ENCODE data around the gene PP2D1.

The PP2D1 gene

GRCh38 chr3:20055020-20055775 lies 43.1 kb upstream of the PP2D1 start:
- H3K4me3 ChIP-seq (ENCODE audit: low read depth, low read length) = no peak overlapping the region
- DNase-seq (ENCODE audit: low read depth) = no peak
- no peak for TF ChIP-seq CTCF (IDR thresholded peaks at IDR 0.05; ENCODE audit: low read depth, low read length, missing control alignments)

- no peak overlapping the region for H3K4me3 ChIP-seq (ENCODE audit: low read depth, low read length)
- TF ChIP-seq CTCF (IDR thresholded peaks at IDR 0.05; ENCODE audit: low read depth, low read length, missing control alignments) = no peak
- DNase-seq (ENCODE audit: low read depth) = no peak
These were observed 42.5 kb upstream of the PP2D1 start for GRCh38 chr3:20054549-20054987.

GRCh38 chr3:20052851-20053250 lies 40.8 kb upstream of the PP2D1 start:
- no peak for TF ChIP-seq CTCF (IDR thresholded peaks at IDR 0.05; ENCODE audit: low read depth, low read length, missing control alignments)
- no peak for DNase-seq (ENCODE audit: low read depth)
- no peak overlapping the region for H3K4me3 ChIP-seq (ENCODE audit: low read depth, low read length)

- no peak for TF ChIP-seq CTCF (IDR thresholded peaks at IDR 0.05; ENCODE audit: low read depth, low read length, missing control alignments)
- H3K4me3 ChIP-seq (ENCODE audit: low read depth, low read length) = no peak overlapping the region
- DNase-seq (ENCODE audit: low read depth) = no peak
These were observed 39.2 kb upstream of the PP2D1 start for GRCh38 chr3:20051123-20051806.

GRCh38 chr3:20047976-20048883 lies 36.2 kb upstream of the PP2D1 start:
- H3K4me3 ChIP-seq (ENCODE audit: low read depth, low read length) = peak overlapping the region; percentile 45
- no peak for DNase-seq (ENCODE audit: low read depth)
- TF ChIP-seq CTCF (IDR thresholded peaks at IDR 0.05; ENCODE audit: low read depth, low read length, missing control alignments) = no peak

- no peak for DNase-seq (ENCODE audit: low read depth)
- H3K4me3 ChIP-seq (ENCODE audit: low read depth, low read length) = no peak overlapping the region
- TF ChIP-seq CTCF (IDR thresholded peaks at IDR 0.05; ENCODE audit: low read depth, low read length, missing control alignments) = no peak
These were observed 35.3 kb upstream of the PP2D1 start for GRCh38 chr3:20047341-20047779.

Measured in GM12864 (cell line).